GM18508 (cell line): Measurements from ENCODE around the gene FABP3.

Experiments
- ATAC-seq: cut with Tn5 transposase; IDR thresholded peaks from one replicate; pipeline ENCODE4 v1.9.1; 2021; ENCODE audit warnings: moderate number of reproducible peaks; ENCODE audit not compliant: insufficient read depth, unreplicated experiment

Gene FABP3

GRCh38 chr1:31374511-31375196, 1.8 kb upstream of the FABP3 start:
- no peak for ATAC-seq

- no peak for ATAC-seq
Observed at GRCh38 chr1:31373897-31374486, 1.1 kb upstream of the FABP3 start.

- ATAC-seq, result no peak
Observed at GRCh38 chr1:31372751-31373055, 173 bp downstream of the FABP3 start.

GRCh38 chr1:31372051-31372450, 825 bp downstream of the FABP3 start:
- ATAC-seq, result no peak

GRCh38 chr1:31371121-31371959, 1.5 kb downstream of the FABP3 start:
- no peak for ATAC-seq

GRCh38 chr1:31370565-31370964, 2.3 kb downstream of the FABP3 start:
- ATAC-seq, result no peak

- ATAC-seq, result no peak
Observed at GRCh38 chr1:31370021-31370420, 2.9 kb downstream of the FABP3 start.

- no peak for ATAC-seq
Observed at GRCh38 chr1:31368611-31369107, 4.2 kb downstream of the FABP3 start.

GRCh38 chr1:31366796-31367195, 6.1 kb downstream of the FABP3 start:
- ATAC-seq, result no peak

GRCh38 chr1:31364561-31365250, 8.2 kb downstream of the FABP3 start:
- no peak for ATAC-seq

GRCh38 chr1:31362032-31362431, 10.8 kb downstream of the FABP3 start:
- ATAC-seq, result no peak

GRCh38 chr1:31361607-31362006, 11.3 kb downstream of the FABP3 start:
- ATAC-seq, result no peak

GRCh38 chr1:31356427-31356826, 16.4 kb downstream of the FABP3 start:
- no peak for ATAC-seq

- no peak for ATAC-seq
Observed at GRCh38 chr1:31354283-31354682, 18.6 kb downstream of the FABP3 start.

- ATAC-seq, result no peak
Observed at GRCh38 chr1:31348449-31348848, 24.4 kb downstream of the FABP3 start.

GRCh38 chr1:31346785-31347184, 26.1 kb downstream of the FABP3 start:
- ATAC-seq, result no peak

GRCh38 chr1:31345635-31346034, 27.2 kb downstream of the FABP3 start:
- no peak for ATAC-seq

- ATAC-seq, result no peak
Observed at GRCh38 chr1:31344503-31344902, 28.4 kb downstream of the FABP3 start.

GRCh38 chr1:31336687-31337467, 36.0 kb downstream of the FABP3 start:
- no peak for ATAC-seq

GRCh38 chr1:31335007-31335406, 37.9 kb downstream of the FABP3 start:
- no peak for ATAC-seq
